ENCODE data around the gene MAP3K19.

DNA sequence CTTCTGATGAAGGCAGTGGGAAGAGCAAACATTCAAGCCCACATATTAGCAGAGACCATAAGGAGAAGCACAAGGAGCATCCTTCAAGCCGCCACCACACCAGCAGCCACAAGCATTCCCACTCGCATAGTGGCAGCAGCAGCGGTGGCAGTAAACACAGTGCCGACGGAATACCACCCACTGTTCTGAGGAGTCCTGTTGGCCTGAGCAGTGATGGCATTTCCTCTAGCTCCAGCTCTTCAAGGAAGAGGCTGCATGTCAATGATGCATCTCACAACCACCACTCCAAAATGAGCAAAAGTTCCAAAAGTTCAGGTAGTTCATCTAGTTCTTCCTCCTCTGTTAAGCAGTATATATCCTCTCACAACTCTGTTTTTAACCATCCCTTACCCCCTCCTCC lies 93.2 kb downstream of the MAP3K19 start:
- TF ChIP-seq, protein P1, sequence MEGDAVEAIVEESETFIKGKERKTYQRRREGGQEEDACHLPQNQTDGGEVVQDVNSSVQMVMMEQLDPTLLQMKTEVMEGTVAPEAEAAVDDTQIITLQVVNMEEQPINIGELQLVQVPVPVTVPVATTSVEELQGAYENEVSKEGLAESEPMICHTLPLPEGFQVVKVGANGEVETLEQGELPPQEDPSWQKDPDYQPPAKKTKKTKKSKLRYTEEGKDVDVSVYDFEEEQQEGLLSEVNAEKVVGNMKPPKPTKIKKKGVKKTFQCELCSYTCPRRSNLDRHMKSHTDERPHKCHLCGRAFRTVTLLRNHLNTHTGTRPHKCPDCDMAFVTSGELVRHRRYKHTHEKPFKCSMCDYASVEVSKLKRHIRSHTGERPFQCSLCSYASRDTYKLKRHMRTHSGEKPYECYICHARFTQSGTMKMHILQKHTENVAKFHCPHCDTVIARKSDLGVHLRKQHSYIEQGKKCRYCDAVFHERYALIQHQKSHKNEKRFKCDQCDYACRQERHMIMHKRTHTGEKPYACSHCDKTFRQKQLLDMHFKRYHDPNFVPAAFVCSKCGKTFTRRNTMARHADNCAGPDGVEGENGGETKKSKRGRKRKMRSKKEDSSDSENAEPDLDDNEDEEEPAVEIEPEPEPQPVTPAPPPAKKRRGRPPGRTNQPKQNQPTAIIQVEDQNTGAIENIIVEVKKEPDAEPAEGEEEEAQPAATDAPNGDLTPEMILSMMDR (conservative IDR thresholded peaks at IDR 0.05; ENCODE audit: low read depth, low read length): no peak
- TF ChIP-seq EZH2phosphoT487 (IDR thresholded peaks at IDR 0.05; ENCODE audit: borderline replicate concordance, low read length): no peak
